WTC11 (cell line): Measurements from ENCODE around the gene MYO18A.

Source experiments
- ATF2 ChIP-seq: sonication (generic); formaldehyde crosslinking; IDR thresholded peaks from 2 replicates; pipeline ENCODE4 v1.8.1; 2022; ENCODE audit warnings: low read depth, missing genetic modification reagents, borderline replicate concordance
- CTCF ChIP-seq: fragments of 200-600 bp; IDR thresholded peaks from 2 replicates; pipeline ENCODE4 v1.8.0; 2022; ENCODE audit warnings: antibody characterized with exemption
- FOXJ3 ChIP-seq: sonication (generic); formaldehyde crosslinking; IDR thresholded peaks from 2 replicates; pipeline ENCODE4 v1.9.0; 2021; ENCODE audit warnings: missing genetic modification reagents, mild to moderate bottlenecking, borderline replicate concordance
- SMAD4 ChIP-seq: sonication (generic); formaldehyde crosslinking; IDR thresholded peaks from 2 replicates; pipeline ENCODE4 v1.8.0; 2022; ENCODE audit warnings: mild to moderate bottlenecking, missing genetic modification reagents
- ZBTB21 ChIP-seq: sonication (generic); formaldehyde crosslinking; IDR thresholded peaks from 2 replicates; pipeline ENCODE4 v1.8.1; 2023; ENCODE audit warnings: mild to moderate bottlenecking, missing genetic modification reagents, borderline replicate concordance
- ZNF138 ChIP-seq: sonication (generic); formaldehyde crosslinking; conservative IDR thresholded peaks from 2 replicates; pipeline ENCODE4 v1.8.1; 2022; ENCODE audit warnings: mild to moderate bottlenecking, moderate library complexity, missing genetic modification reagents
- ZNF396 ChIP-seq: fragments of 250-450 bp; sonication (Bioruptor Pico); IDR thresholded peaks from 2 replicates; pipeline ENCODE4 v1.8.0; 2021; ENCODE audit warnings: mild to moderate bottlenecking, moderate library complexity, borderline replicate concordance

GRCh38 chr17:29062215-29062614, 118.0 kb downstream of the MYO18A start:
- TF ChIP-seq CTCF (no peak), FOXJ3 (CRISPR knock-in tag) (no peak), ZNF138 (no peak), ZBTB21 (CRISPR knock-in tag) (no peak), SMAD4 (CRISPR knock-in tag) (no peak), ZNF396 (CRISPR knock-in tag) (no peak), ATF2 (CRISPR knock-in tag) (no peak)
